Ramos (cell line): ENCODE results near the gene HSD17B2.
"Not testable (repeated sequence)": the region's sequence is repeated elsewhere in the genome, so short reads cannot be mapped to it uniquely, and the experiment has no call there.

Experiments used
- in situ Hi-C: fragments of 300-500 bp; cut with MboI; formaldehyde crosslinking; loops from one replicate; pipeline ENCODE4 v1.14.3; 2022; ENCODE audit warnings: low sequenced_read_pairs; ENCODE audit not compliant: unreplicated experiment

HSD17B2 gene

GRCh38 chr16:82113741-82114140, 78.7 kb downstream of the HSD17B2 start:
- in situ Hi-C loops = no loop called here

DNA sequence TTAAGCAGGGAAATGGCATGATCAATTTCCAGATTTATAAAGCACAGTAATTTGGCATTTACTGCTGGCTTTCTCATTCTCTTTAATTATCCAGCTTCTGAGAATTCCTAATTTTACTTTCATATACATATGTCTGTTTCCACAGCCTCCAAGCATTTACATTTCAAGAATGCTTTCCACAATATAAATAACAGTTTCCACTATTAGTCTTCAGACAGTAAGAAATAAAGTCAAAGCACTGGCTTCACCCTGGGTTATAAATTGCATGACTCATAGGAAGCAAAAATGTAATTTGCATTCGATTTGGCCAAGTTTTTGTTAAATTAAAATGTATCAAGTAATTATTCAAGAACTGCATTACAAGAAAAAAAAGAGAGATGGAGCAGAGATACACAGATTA, 81.5 kb downstream of the HSD17B2 start:
- in situ Hi-C loops = no loop called here

- in situ Hi-C loops = no loop called here
These were observed 83.7 kb downstream of the HSD17B2 start for GRCh38 chr16:82118749-82119148.

DNA sequence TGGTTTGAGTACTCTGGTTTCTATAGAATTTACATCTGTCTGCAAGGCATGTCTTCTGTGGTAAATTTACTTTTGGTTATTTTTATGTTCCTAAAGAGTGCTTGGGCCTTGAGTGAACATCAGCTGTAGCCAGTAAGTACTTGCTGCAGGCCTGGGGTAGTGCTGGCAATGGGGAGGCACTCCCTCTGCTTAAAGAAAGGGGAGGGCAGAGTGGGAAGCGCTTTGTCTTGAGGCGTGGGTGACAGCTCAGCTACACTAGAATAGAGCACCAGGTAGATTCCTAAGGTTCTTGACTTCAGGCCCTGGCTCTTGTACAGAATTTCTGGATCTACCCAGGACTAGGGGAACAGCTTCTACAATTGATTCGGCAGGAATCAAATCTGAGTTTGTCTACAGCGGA, 84.4 kb downstream of the HSD17B2 start:
- in situ Hi-C loops = no loop called here

DNA sequence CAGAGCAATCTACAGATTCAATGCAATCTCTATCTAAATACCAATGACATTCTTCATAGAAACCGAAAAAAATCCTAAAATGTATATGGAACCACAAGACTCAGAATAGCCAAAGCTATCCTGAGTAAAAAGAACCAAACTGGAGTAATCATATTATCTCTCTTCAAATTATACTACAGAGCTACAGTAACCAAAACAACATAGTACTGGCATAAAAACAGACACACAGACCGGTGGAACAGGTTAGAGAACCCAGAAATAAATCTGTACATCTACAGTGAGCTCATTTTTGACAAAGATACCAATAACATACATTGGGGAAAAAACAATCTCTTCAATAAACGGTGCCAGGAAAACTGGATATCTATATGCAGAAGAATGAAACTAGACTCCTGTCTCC, 89.6 kb downstream of the HSD17B2 start:
- in situ Hi-C loops = no loop called here

DNA sequence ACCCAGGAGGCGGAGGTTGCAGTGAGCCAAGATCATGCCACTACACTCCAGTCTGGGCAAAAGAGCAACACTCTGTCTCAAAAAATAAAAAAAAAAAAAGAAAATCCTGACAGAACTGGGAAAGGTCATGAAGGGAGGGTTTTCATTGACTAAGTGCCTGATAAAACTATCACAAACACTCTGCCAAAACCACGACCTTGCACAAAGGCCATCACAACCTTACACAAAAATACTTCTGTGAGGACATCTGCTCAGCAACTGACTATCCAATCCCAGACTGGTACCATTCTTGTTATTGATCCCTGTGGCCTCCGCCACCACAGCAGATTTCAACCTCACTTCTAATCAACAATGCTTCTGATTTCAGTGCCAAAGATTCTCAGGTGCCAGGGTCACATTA, 94.8 kb downstream of the HSD17B2 start:
- in situ Hi-C loops = no loop called here

- in situ Hi-C loops = no loop called here
These were observed 98.7 kb downstream of the HSD17B2 start for GRCh38 chr16:82133798-82134197.

DNA sequence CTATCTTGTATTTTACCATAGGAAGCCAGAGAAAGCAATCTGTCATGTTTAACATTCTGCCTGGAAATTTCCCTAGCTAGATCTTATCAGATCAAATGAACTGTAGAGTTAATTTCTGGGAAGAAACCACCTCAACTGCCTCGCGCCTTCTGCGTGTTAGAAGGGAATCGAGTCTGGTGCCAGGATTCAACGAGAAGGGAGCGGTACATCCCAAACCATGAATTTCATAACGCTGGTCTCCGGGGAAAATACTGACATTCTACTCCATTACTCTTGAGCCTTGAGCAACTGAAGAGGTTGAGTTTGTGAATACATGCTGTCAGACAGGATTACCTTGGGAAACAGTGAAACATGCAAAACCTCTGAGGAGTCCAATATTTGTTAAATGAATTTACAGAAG, 99.8 kb downstream of the HSD17B2 start:
- in situ Hi-C loops = no loop called here

DNA sequence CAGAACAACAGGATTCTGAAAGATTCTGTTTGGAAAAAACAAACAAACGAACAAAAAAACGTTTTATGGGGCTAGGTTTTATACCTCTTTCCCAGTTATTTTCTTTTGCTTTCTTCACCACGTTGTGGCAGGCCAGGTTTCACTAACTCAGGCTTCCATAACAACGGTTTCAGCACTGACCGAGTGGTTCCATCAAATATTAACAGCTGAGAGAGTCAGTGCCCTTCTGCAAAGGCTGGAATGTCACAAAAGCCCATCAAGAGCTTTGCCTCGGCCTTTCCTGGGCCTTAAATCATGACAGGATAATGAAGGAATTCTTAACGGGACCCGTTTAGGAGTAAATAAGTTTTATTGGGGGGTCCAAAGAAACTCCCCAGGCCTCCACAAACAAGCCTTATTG, 100.8 kb downstream of the HSD17B2 start:
- in situ Hi-C loops = no loop called here

DNA sequence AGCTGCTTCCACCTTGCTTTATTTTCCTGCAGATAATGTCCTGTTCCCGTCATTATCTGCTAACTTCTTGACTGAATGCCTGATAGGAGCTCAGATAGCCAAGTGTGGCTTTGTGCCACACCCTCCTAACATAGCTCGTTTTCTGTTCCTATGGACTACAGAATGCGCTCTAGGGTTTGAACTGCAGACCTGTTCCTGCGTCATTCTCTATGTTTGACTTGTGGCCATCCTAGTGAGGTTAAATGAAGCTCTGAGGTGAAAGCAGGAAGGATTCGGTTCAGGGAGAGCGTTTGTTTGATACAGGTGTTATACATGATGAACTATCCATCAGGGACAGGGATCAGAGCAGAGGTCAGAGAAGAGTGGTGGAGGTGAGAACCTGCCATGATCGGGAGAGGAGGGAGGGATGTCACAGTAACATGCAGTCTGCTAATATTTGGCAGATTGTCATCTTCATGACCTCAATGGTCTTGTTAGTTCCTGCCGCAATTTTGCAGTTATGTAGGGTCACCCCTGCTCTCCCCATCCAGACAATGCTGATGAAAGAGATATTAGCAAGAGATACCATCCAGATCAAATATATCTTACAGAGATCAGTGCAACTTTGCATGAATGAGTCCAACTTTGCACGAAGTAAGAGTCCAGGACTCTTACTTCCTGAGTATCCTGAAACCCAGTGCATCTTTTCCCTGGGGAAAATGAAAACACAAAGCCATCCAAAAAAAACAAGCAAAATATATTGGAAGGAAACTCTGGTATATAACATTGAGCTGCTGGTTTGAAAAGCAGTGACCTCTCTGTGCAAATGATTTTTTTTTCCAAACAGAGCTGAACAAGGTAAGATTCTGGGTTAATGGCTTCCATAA, 102.1 kb downstream of the HSD17B2 start:
- in situ Hi-C loops = no loop called here

- in situ Hi-C loops = no loop called here
These were observed 102.7 kb downstream of the HSD17B2 start for GRCh38 chr16:82137822-82138167.

DNA sequence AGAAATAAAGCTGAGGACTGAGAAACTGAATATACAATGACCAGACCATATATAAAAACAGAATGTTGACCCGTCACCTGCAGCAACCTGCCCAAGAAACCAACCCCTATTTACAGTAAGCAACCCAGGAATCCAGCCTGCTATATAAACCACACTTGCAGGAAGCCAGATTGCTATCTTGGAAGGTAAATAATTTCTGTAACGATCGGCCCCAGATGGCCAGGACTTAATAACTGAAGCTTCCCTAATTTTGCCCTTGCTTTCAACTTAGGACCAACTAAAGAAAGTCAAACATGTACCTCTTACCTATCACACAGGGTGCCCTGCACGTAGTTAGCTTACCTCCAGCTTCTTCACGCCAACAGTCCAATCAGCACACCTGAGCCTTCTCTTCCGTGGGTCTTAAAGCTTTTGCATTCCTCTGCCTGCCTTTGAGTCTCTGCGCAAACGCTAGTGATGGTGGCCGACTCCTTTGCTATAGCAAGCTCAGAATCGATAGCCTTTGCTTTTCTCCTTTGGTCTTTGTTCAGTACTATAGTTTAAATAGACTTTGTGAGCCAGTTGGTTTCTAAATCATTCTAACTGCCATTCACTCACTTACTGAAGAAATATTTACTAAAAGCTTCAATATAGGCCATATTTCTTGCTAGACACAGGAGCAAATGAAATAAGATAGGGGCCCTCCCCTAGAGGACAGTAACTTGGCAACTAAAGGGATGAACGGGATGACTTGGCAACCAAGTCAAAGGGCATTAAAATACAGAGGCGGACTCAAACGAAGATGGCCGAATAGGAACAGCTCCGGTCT, 103.6 kb downstream of the HSD17B2 start:
- in situ Hi-C loops = no loop called here

GRCh38 chr16:82139286-82139571, 104.2 kb downstream of the HSD17B2 start:
- in situ Hi-C loops = not testable (repeated sequence)

DNA sequence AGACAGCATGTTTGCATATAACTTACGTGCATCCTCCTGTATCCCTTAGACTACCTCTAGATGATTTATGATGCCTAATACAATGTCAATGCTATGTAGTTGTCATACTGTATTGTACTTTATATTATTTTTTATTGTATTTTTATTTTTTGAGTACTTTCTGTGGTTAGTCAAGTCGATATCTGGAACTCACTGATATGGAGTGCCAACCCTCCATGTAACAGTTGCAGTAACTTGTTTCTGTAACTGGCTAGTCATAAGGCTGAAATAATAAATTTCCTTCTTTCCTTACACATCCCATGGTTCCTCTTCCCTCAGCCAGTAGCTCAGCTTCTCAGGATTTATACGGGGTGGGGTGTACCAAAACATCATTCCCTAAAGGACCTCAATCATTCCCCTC, 111.5 kb downstream of the HSD17B2 start:
- in situ Hi-C loops = no loop called here

- in situ Hi-C loops = no loop called here
These were observed 111.9 kb downstream of the HSD17B2 start for GRCh38 chr16:82146957-82147356.

- in situ Hi-C loops = no loop called here
These were observed 112.5 kb downstream of the HSD17B2 start for GRCh38 chr16:82147546-82147945.
